Pancreas (tissue), 10 donors: ENCODE results near the gene CSF1. TPM values are rescaled to one million over a fixed set of nuclear protein-coding genes. Genes with fewer than 3 reads are reported as not detected.

ENCODE experiments used
- ATAC-seq, 4 donors: fragments of 200-7000 bp; cut with Tn5 transposase; one replicate each; pipeline versions ENCODE4 v1.8.0 to v1.9.1; 2020; ENCODE audit warnings: mild to moderate bottlenecking in 4 of 4, moderate library complexity in 4 of 4
- DNase-seq, 6 donors: peaks; one replicate each; pipeline ENCODE4 v3.0.0-alpha.2; 2020
- FAIRE-seq: peaks from 2 replicates; lab custom pipeline; 2012; peaks lifted over from hg19 to GRCh38; lab: Jason Lieb, UNC
- H3K27ac ChIP-seq, 4 donors: fragments of 200-600 bp; sonication (generic); 1 replicate in 3 of 4; 2 replicates in 1 of 4; pipeline versions ENCODE4 v1.5.0 to v1.8.0; 2020
- H3K27me3 ChIP-seq, 4 donors: fragments of 200-600 bp; one replicate each; pipeline ENCODE4 v1.8.0; 2021
- H3K36me3 ChIP-seq, 3 donors: fragments of 200-600 bp; sonication (generic) in 1 of 3; one replicate each; pipeline versions ENCODE4 v1.5.0 to v1.8.0; 2020 to 2021
- H3K4me1 ChIP-seq, 3 donors: fragments of 200-600 bp; one replicate each; pipeline ENCODE4 v1.8.0; 2021
- H3K4me3 ChIP-seq, 4 donors: fragments of 200-600 bp; sonication (generic) in 2 of 4; one replicate each; pipeline versions ENCODE4 v1.5.0 to v1.8.0; 2020 to 2021
- H3K9me3 ChIP-seq, 4 donors: fragments of 200-600 bp; one replicate each; pipeline ENCODE4 v1.8.0; 2021
- CTCF ChIP-seq, 4 donors: fragments of 200-600 bp; sonication (generic) in 3 of 4; IDR thresholded peaks; one replicate each; pipeline versions ENCODE4 v1.5.0 to v1.8.0; 2021; ENCODE audit warnings: antibody characterized with exemption in 4 of 4
- WGBS, 2 donors: extraction: QIAGEN DNeasy Blood & Tissue Kit; methylation state at CpG; one replicate each; pipeline ENCODE4 v1.1.7; 2013; 5-methylcytosine and 5-hydroxymethylcytosine counted together
- intact Hi-C, 3 donors: fragments of 100-400 bp; cut with DNase I; formaldehyde crosslinking; loops; one replicate each; pipeline versions ENCODE4 v1.11.1 to v1.14.2; 2022
- polyA plus RNA-seq, 2 donors: library from polyadenylated mRNA; stranded (reverse); fragments of 200-250 nt; gene quantifications; one replicate each; pipeline ENCODE4 v1.2.3, GENCODE V29; 2013
- total RNA-seq, 6 donors: library from RNA; stranded (reverse); fragmentation: NEBNext Ultra II Directional in 4 of 6; extraction: Animal tissue kit (Norgen Biotek cat#: 25700) in 4 of 6; gene quantifications; one replicate each; pipeline versions ENCODE4 v1.2.1 to v1.2.4, GENCODE V29; 2021 to 2023
- donor health status: healthy with polysubstance abuse.
- donor health status: DM: no; HTN: no; CAD: no; lungs with moderate emphysema.
- donor health status: DM: no; HTN: no; CAD: no.
- donor health status: control.
- donor health status: control.
- donor health status: Bipolar disorder and iron deficiency.
- donor health status: DM: yes; HTN: yes; CAD: no.
- donor health status: DM: no; HTN: no; CAD: no.
- donor health status: DM: no; HTN: no; CAD: no.
- donor health status: DM: yes; HTN: yes; CAD: no.

Gene CSF1
- total and polyA plus RNA-seq, 8 donors = 6.7 to 38.3 (median 15.6) TPM

- intact Hi-C loops = no loop called here
- ATAC-seq (no peak), DNase-seq (no peak), FAIRE-seq (no peak)
- no peaks in the 10 kb centered on the region for H3K27me3 ChIP-seq
- WGBS, 2 donors = 70 to 82% methylated on average over 8 of the region's 8 CpGs
- H3K36me3 ChIP-seq = no peaks in the 10 kb centered on the region
- H3K4me3 ChIP-seq = no peak overlapping the region
- H3K27ac ChIP-seq = no peak overlapping the region
- no peak for TF ChIP-seq CTCF (IDR thresholded peaks at IDR 0.05)
- H3K4me1 ChIP-seq = no peaks in the 10 kb centered on the region
- H3K9me3 ChIP-seq = no peaks in the 10 kb centered on the region
Observed at GRCh38 chr1:109896681-109897080, 14.0 kb upstream of the CSF1 start.

GRCh38 chr1:109897259-109897955, 13.2 kb upstream of the CSF1 start:
- TF ChIP-seq CTCF (IDR thresholded peaks at IDR 0.05) = no peak
- FAIRE-seq (no peak), DNase-seq (no peak), ATAC-seq (no peak)
- Histone ChIP-seq H3K4me1 (no peaks in the 10 kb centered on the region), H3K27ac (no peak overlapping the region), H3K27me3 (no peaks in the 10 kb centered on the region), H3K36me3 (no peaks in the 10 kb centered on the region), H3K9me3 (no peaks in the 10 kb centered on the region), H3K4me3 (no peak overlapping the region)
- intact Hi-C loops = no loop called here
- 77 to 84% methylated on average over 7 of the region's 7 CpGs for WGBS, 2 donors

GRCh38 chr1:109898842-109899241, 11.8 kb upstream of the CSF1 start:
- intact Hi-C loops = no loop called here
- WGBS, 2 donors = 80 to 85% methylated on average over 2 of the region's 2 CpGs

GRCh38 chr1:109901141-109901523, 9.5 kb upstream of the CSF1 start:
- Histone ChIP-seq H3K27me3 (no peaks in the 10 kb centered on the region), H3K27ac (no peak overlapping the region), H3K9me3 (no peaks in the 10 kb centered on the region), H3K4me3 (no peak overlapping the region), H3K4me1 (peaks cover 0 to 12% (median 0%) of the 10 kb centered on the region in 3 donors), H3K36me3 (no peaks in the 10 kb centered on the region)
- DNase-seq (no peak), FAIRE-seq (no peak), ATAC-seq (no peak)
- no peak for TF ChIP-seq CTCF (IDR thresholded peaks at IDR 0.05)
- WGBS, 2 donors = 93% methylated on average over 2 of the region's 2 CpGs
- intact Hi-C loops = no loop called here

More at GRCh38 chr1:109898842-109899241, 11.8 kb upstream of the CSF1 start:
- FAIRE-seq (no peak), DNase-seq (no peak), ATAC-seq (no peak)
- no peaks in the 10 kb centered on the region for H3K36me3 ChIP-seq
- H3K4me1 ChIP-seq = peaks cover 0 to 6% (median 0%) of the 10 kb centered on the region in 3 donors
- TF ChIP-seq CTCF (IDR thresholded peaks at IDR 0.05) = no peak
- no peaks in the 10 kb centered on the region for H3K27me3 ChIP-seq
- H3K4me3 ChIP-seq = no peak overlapping the region
- no peaks in the 10 kb centered on the region for H3K9me3 ChIP-seq
- H3K27ac ChIP-seq = no peak overlapping the region

- no peak for FAIRE-seq
- intact Hi-C loops = no loop called here
- WGBS, 2 donors = 76 to 82% methylated on average over 4 of the region's 4 CpGs
Observed at GRCh38 chr1:109901524-109902145, 9.0 kb upstream of the CSF1 start.

More at GRCh38 chr1:109901524-109902145, 9.0 kb upstream of the CSF1 start:
- H3K4me3 ChIP-seq = no peak overlapping the region
- H3K27ac ChIP-seq = no peak overlapping the region
- no peaks in the 10 kb centered on the region for H3K27me3 ChIP-seq
- peak; percentile 49 to 76 (median 64) for ATAC-seq
- peaks cover 0 to 12% (median 0%) of the 10 kb centered on the region in 3 donors for H3K4me1 ChIP-seq
- peak in 4 of 6 donors; percentile 29 to 70 (median 62) for DNase-seq
- no peaks in the 10 kb centered on the region for H3K36me3 ChIP-seq
- no peak for TF ChIP-seq CTCF (IDR thresholded peaks at IDR 0.05)
- H3K9me3 ChIP-seq = no peaks in the 10 kb centered on the region
